Epidermal melanocyte (primary cell): ENCODE data around the gene KBTBD7.

Experiments
- DNase-seq: peaks from one replicate; pipeline ENCODE4 v3.0.0; 2011; ENCODE audit warnings: low spot score; ENCODE audit not compliant: insufficient read length

Gene KBTBD7

GRCh38 chr13:41193919-41194824, at the start of gene KBTBD7:
Gene KBTBD7 (minus strand): TSS chr13:41194569. CDS start chr13:41194257, 312 bp downstream.
- DNase-seq, result peak; percentile 85

DNA sequence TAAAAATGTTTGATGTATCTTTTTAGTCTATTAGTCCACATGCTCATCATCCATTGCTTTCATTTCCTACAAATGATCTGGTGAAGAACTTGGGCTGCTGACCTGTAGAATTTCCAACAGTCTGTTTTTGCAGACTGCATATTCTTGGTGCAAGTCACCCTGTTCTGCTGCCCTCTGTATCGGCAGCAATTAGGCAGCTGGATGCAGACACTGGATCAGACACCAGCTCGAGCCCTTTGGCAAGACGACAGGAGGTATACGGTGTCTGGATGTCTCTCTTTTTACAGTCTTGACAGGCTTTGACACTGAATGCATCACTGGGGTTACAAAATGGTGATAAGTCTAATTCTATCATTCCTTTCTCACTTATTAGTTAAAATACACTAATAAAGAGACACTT, 47.3 kb upstream of the KBTBD7 start:
- no peak for DNase-seq

DNA sequence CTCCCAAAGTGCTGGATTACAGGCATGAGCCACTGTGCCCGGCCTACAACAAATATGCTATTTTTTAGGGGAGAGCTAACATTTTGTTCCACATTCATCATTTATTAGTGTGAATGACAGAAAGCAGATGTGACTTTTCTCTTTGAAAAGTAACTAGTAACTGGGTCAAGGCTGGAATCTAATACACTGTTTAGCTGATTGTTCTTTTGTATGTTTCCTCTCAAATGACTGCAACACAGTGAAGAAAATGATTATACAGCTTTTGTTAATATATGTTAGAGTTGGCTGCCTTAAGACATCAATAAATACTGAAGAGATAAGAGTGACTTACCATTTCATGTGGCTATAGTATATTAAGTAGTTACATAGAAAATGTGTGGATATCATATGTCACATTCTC, 42.0 kb upstream of the KBTBD7 start:
- DNase-seq, result no peak

- no peak for DNase-seq
These were observed 38.5 kb upstream of the KBTBD7 start for GRCh38 chr13:41232578-41233480.

- DNase-seq, result no peak
These were observed 37.4 kb upstream of the KBTBD7 start for GRCh38 chr13:41231786-41232185.

- DNase-seq, result no peak
These were observed 36.8 kb upstream of the KBTBD7 start for GRCh38 chr13:41231025-41231677.

GRCh38 chr13:41229356-41229755, 35.0 kb upstream of the KBTBD7 start:
- DNase-seq, result no peak

- DNase-seq, result no peak
These were observed 30.0 kb upstream of the KBTBD7 start for GRCh38 chr13:41224113-41225110.

DNA sequence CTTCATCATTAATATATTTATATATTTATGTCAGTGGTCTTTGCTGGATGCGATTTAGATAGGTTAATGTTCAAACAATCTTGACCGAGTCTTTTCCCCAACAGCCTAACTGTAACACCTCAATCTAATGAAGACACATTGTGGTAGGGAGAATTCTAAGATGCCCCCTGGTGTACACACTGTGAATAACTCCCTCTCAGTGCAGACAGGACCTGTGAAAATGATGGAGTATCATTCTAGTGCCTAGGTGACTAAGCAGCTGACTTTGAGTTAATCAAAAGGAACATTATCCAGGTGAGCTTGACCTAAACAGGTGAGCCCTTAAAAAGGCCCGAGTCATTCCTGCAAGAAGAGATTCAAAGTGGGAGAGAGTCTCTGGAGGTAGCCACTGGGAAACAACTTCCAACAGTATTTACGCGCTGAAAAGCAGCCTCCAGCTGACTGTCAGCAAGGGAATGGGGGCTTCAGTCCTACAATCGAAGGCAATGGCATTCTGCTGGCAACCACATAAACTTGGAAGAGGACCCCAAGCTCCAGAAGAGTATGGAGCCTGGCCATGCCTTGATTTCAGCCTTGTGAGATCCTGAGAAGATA, 28.0 kb upstream of the KBTBD7 start:
- peak; percentile 46 for DNase-seq

GRCh38 chr13:41220401-41220800, 26.0 kb upstream of the KBTBD7 start:
- DNase-seq, result no peak

- DNase-seq, result peak; percentile 25
These were observed 21.8 kb upstream of the KBTBD7 start for GRCh38 chr13:41216160-41216559.

DNA sequence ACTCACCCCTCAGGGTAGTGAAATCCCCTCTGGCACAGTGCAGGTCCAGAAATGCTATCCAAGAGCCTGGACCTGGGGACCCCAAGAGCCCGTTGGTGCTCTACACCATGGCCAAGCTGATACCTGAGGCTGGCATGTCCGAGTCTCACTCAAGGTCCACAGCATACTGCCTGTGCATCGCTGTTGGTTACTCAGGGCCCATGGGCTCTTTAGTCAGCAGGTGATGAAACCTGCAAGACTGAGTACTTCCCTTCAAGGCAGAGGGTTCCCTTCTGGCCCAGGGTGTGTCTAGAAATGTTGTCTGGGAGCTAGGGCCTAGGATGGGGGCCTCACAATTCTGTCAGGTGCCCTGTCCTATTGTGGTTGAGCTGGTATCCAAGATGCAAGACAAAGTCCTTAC, 19.6 kb upstream of the KBTBD7 start:
- no peak for DNase-seq

DNA sequence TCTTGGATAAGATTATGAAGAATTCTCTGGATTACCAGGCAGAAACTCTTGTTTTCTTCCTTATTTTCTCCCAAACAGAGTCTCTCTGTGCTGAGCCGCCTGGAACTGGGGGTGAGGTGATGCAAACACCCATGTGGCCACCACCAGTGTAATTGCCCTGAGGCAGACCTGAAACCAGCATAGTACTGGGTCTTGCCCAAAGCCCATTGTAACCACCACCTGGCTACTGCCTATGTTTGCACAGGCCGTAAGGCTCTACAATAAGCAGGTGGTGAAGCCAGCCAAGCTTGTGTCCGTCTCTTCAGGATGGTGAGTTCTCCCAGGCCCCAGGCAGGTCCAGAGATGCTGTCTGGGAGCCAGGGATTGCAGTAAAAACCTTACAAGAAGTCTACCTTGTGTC, 18.9 kb upstream of the KBTBD7 start:
- no peak for DNase-seq

DNA sequence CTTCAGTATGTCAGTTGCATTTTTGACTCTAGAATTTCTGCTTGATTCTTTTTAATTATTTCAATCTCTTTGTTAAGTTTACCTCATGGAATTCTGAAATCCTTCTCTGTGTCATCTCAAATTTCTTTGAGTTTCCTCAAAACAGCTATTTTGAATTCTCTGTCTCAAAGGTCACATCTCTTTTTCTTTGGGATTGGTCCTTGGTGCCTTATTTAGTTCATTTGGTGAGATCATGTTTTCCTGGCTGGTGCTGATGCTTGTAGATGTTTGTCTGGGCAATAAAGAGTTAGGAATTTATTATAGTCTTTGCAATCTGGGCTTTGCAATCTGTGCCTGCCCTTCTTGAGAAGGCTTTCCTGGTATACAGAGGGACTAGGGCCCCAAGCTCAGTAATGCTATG, 18.5 kb upstream of the KBTBD7 start:
- DNase-seq, result no peak

GRCh38 chr13:41211062-41211461, 16.7 kb upstream of the KBTBD7 start:
- DNase-seq, result no peak

GRCh38 chr13:41206467-41206866, 12.1 kb upstream of the KBTBD7 start:
- no peak for DNase-seq

- DNase-seq, result no peak
These were observed 9.4 kb upstream of the KBTBD7 start for GRCh38 chr13:41203810-41204209.

DNA sequence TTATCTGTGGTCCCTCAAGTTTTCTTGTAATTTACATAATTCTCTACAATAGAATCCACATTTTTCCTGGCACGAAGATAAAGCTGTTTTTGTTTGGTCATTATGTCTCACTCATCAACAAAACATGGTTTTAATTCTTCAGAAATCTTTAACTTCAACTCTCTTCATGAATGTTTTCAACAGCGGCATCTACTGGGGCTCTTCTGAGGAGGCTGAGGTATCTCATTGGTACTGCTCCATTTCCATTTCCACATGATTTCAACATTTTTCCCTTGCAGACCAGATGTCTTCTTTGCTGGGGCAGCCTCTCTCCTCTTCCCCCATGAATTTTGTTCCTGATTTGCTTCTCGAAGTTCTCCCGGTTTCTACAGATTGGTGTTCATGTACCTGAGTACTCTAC, 5.8 kb upstream of the KBTBD7 start:
- DNase-seq, result no peak

- DNase-seq, result no peak
These were observed 5.2 kb upstream of the KBTBD7 start for GRCh38 chr13:41199526-41199925.

DNA sequence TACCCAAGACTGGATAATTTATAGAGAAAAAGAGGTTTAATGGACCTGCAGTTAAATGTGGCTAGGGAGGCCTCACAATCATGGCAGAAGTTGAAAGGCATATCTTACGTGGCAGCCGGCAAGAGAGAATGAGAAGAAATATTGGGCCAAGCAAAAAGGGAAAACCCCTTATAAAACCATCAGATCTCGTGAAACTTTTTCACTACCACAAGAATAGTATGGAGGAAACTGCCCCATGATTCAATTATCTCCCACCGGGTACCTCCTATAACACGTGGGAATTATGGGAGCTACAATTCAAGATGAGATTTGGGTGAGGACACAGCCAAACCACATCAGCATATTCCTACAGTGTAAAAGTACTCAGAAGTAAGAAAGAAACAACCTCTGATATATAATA, 4.7 kb upstream of the KBTBD7 start:
- DNase-seq, result no peak
